ENCODE results near the gene MESP2.

Gene MESP2

DNA sequence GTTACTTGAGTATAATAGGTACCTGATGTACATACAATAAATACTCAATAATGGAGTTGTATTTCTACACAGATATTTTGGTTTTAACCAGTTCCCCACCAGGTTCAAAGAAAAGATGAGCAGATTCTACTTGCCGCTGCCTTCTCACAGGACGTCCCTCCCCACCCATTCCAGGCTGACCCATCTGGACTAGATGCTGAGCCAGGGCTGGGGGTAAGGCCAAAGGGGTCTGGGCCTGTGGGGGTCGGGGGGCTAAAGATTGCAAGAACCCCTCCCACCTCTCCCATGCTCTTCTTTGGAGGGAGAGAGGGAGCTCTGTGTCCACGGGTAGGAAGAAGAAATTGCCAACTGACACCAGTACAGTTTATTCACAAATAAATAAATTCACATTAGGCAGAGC lies 26.6 kb upstream of the MESP2 start:
- no peak for DNase-seq (ENCODE audit: low read depth)
- no peak for TF ChIP-seq CTCF (IDR thresholded peaks at IDR 0.05; ENCODE audit: low read length, missing control alignments)
- no peak overlapping the region for H3K4me3 ChIP-seq (replicated peaks; ENCODE audit: low read depth, low read length)

- DNase-seq (ENCODE audit: low read depth), result no peak
- TF ChIP-seq CTCF (IDR thresholded peaks at IDR 0.05; ENCODE audit: low read length, missing control alignments), result no peak
- peak overlapping the region; percentile 49 for H3K4me3 ChIP-seq (replicated peaks; ENCODE audit: low read depth, low read length)
Observed at GRCh38 chr15:89749951-89750559, 26.1 kb upstream of the MESP2 start.

GRCh38 chr15:89750560-89751542 lies 25.3 kb upstream of the MESP2 start, which contains the start of gene MESP1:
Gene MESP1 (minus strand): TSS chr15:89751249. CDS start chr15:89751231, 18 bp downstream.
- peak within 1 kb of the TSS; percentile 49 for H3K4me3 ChIP-seq (replicated peaks; ENCODE audit: low read depth, low read length)
- peak; percentile 54 for TF ChIP-seq CTCF (IDR thresholded peaks at IDR 0.05; ENCODE audit: low read length, missing control alignments)
- DNase-seq (ENCODE audit: low read depth), result peak; percentile 92

DNA sequence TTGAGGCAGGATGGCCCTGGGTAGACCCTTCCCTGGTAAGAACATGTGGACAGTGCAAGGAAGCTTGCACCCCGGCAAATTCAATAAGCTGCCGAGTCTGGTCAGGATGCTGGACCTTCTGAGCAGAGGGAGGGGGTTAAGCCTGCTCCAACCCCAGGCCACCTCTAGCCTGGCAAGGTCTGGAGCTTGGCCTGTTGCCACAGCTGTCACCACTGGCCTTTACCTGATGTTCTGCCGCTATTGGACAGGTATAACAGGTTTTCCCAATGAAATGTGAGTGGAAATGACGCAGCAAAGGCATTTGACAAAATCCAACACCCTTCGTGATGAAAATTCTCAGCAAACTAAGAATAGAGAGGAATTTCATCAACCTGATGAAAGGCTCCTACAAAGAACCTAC lies 24.4 kb upstream of the MESP2 start:
- no peak for DNase-seq (ENCODE audit: low read depth)
- no peak for TF ChIP-seq CTCF (IDR thresholded peaks at IDR 0.05; ENCODE audit: low read length, missing control alignments)
- H3K4me3 ChIP-seq (replicated peaks; ENCODE audit: low read depth, low read length), result no peak overlapping the region

DNA sequence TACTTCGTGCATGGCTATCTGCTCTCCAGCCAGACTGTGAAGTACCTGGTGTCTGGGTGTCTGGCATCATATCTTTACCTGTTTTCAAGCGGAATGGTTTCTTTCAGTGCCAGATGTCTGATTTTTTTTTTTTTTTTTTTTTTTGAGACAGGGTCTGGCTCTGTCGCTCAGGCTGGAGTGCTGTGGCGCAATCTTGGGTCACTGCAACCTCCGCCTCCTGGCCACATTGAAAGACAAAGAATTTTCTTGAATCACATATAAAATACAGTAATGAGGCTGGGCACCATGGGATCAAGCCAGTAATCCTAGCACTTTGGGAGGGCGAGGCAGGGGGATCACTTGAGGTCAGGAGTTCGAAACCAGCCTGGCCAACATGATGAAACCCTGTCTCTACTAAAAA lies 22.3 kb upstream of the MESP2 start:
- TF ChIP-seq CTCF (IDR thresholded peaks at IDR 0.05; ENCODE audit: low read length, missing control alignments), result no peak
- no peak overlapping the region for H3K4me3 ChIP-seq (replicated peaks; ENCODE audit: low read depth, low read length)
- no peak for DNase-seq (ENCODE audit: low read depth)

GRCh38 chr15:89754361-89755154 lies 21.6 kb upstream of the MESP2 start:
- no peak overlapping the region for H3K4me3 ChIP-seq (replicated peaks; ENCODE audit: low read depth, low read length)
- no peak for TF ChIP-seq CTCF (IDR thresholded peaks at IDR 0.05; ENCODE audit: low read length, missing control alignments)
- no peak for DNase-seq (ENCODE audit: low read depth)

Measured in fibroblast of pulmonary artery (primary cell).